ENCODE measurements around the gene TMEM201. TPM values are rescaled to one million over a fixed set of nuclear protein-coding genes. Genes with fewer than 3 reads are reported as not detected.

Gene TMEM201
- total RNA-seq, 1 donor from 2014 or later, result 6.8 TPM

DNA sequence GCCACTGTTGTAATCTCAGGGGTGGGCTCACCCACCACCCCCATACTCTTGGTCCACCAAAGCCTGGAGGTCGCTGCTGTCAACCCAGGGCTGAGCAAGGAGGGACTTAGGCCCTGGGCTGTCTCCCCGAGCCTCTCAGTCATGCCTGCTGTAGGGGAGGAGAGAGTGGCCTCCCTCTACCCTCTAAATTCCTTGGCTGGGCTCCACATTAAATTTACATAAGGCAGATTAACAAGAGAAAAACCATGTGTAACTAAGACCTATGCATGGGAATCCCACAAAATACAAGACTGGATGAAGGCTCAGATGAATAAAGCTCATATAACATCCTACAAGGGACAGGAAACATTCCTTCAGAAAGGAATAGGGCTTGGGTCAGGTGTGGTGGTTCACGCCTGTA is 61.1 kb downstream of the TMEM201 start:
- Histone ChIP-seq H3K9ac (ENCODE audit: low read depth in 1 of 3, low read length in 3 of 3) (no peak overlapping the region), H3K4me3 (ENCODE audit: low read length in 3 of 3) (no peak overlapping the region), H3K9me3 (ENCODE audit: control insufficient read depth in 3 of 3, low read length in 3 of 3) (no peaks in the 10 kb centered on the region), H3K36me3 (ENCODE audit: control insufficient read depth in 3 of 3, insufficient read depth in 3 of 3, low read length in 3 of 3) (no peaks in the 10 kb centered on the region), H3K27me3 (ENCODE audit: control insufficient read depth in 3 of 3, insufficient read depth in 3 of 3, low read length in 3 of 3) (peaks cover 31 to 62% (median 42%) of the 10 kb centered on the region in 3 donors), H3K4me1 (ENCODE audit: control insufficient read depth in 3 of 3, insufficient read depth in 3 of 3, low read length in 3 of 3) (peaks cover 2 to 6% (median 4%) of the 10 kb centered on the region in 3 donors), H3K27ac (ENCODE audit: low read depth, low read length) (no peak overlapping the region)

DNA sequence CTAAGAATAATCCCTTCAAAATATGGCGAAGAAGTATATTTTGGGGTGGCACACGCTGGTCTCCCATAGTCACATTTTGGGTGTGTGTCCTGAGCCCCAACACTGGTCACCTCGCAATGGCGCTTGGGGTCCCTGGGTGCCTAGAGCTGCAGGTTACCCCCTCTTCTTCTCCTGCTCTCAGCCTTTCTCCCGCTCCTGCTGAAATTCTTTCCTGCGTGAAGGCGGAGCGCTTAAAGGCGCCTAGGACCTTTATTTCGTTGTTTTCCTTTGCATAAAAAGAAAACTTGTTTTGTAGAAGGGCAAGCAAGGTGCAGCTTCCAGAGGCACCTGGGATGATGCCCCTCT is 62.5 kb downstream of the TMEM201 start:
- H3K27ac ChIP-seq (ENCODE audit: low read depth, low read length), result peak overlapping the region; percentile 30
- peaks cover 31 to 63% (median 42%) of the 10 kb centered on the region in 3 donors for H3K27me3 ChIP-seq (ENCODE audit: control insufficient read depth in 3 of 3, insufficient read depth in 3 of 3, low read length in 3 of 3)
- H3K9ac ChIP-seq (ENCODE audit: low read depth in 1 of 3, low read length in 3 of 3), result no peak overlapping the region
- no peaks in the 10 kb centered on the region for H3K9me3 ChIP-seq (ENCODE audit: control insufficient read depth in 3 of 3, low read length in 3 of 3)
- H3K4me1 ChIP-seq (ENCODE audit: control insufficient read depth in 3 of 3, insufficient read depth in 3 of 3, low read length in 3 of 3), result peaks cover 2 to 6% (median 4%) of the 10 kb centered on the region in 3 donors
- H3K4me3 ChIP-seq (ENCODE audit: low read length in 3 of 3), result peak overlapping the region in 2 of 3 donors; percentile 41 to 58
- no peaks in the 10 kb centered on the region for H3K36me3 ChIP-seq (ENCODE audit: control insufficient read depth in 3 of 3, insufficient read depth in 3 of 3, low read length in 3 of 3)

DNA sequence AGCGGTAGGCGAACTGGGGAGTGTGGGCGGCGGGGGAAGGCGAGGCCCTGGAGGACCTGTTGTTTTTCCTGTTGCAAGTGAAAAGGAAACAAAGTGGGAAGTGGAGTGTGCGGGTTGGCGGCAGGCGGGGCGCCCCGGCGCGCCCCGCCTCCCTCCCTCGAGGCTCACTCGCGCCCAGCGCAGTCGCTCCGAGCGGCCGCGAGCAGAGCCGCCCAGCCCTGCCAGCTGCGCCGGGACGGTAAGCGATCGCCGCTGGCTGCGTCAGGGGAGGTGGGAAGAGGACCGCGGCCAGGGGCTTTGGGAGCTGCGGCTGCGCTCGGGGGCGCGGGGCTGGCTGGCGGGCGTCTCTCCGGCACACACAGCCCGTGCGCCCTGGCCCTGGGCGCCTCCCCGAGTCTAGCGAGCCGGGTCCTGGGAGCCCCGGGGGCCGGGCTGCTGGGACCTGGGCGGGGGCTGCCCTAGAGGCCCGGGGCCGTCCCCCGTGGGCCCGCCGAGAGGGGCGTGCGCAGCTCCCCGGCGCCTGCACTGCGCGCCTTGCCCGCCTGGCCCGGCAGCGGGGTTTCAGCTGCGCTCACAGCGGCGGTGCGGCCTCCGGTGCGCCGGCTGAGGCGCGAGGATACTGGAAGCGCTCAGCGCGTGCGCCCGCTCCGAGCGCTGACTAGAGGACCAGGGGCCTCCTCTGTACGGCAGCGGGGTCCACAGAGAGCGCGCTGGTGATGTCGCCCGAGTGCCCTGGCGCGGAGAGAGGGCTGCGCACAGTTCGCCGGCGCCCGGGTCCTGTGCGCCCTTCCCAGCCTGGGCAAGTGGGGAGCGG is 63.1 kb downstream of the TMEM201 start, which contains the start of gene PIK3CD:
Gene PIK3CD, plus strand, starts transcription at position 167 of the 814 bp plus-strand sequence. CDS start 58,725 bp downstream, outside the sequence.
- Histone ChIP-seq H3K4me1 (ENCODE audit: control insufficient read depth in 3 of 3, insufficient read depth in 3 of 3, low read length in 3 of 3) (peaks cover 2 to 6% (median 4%) of the 10 kb centered on the region in 3 donors), H3K27me3 (ENCODE audit: control insufficient read depth in 3 of 3, insufficient read depth in 3 of 3, low read length in 3 of 3) (peaks cover 31 to 63% (median 42%) of the 10 kb centered on the region in 3 donors), H3K36me3 (ENCODE audit: control insufficient read depth in 3 of 3, insufficient read depth in 3 of 3, low read length in 3 of 3) (no peaks in the 10 kb centered on the region), H3K9me3 (ENCODE audit: control insufficient read depth in 3 of 3, low read length in 3 of 3) (no peaks in the 10 kb centered on the region), H3K27ac (ENCODE audit: low read depth, low read length) (peak within 1 kb of the TSS; percentile 30), H3K4me3 (ENCODE audit: low read length in 3 of 3) (peak within 1 kb of the TSS in 2 of 3 donors; percentile 58 to 60), H3K9ac (ENCODE audit: low read depth in 1 of 3, low read length in 3 of 3) (peak within 1 kb of the TSS in 1 of 3 donors; percentile 16)

DNA sequence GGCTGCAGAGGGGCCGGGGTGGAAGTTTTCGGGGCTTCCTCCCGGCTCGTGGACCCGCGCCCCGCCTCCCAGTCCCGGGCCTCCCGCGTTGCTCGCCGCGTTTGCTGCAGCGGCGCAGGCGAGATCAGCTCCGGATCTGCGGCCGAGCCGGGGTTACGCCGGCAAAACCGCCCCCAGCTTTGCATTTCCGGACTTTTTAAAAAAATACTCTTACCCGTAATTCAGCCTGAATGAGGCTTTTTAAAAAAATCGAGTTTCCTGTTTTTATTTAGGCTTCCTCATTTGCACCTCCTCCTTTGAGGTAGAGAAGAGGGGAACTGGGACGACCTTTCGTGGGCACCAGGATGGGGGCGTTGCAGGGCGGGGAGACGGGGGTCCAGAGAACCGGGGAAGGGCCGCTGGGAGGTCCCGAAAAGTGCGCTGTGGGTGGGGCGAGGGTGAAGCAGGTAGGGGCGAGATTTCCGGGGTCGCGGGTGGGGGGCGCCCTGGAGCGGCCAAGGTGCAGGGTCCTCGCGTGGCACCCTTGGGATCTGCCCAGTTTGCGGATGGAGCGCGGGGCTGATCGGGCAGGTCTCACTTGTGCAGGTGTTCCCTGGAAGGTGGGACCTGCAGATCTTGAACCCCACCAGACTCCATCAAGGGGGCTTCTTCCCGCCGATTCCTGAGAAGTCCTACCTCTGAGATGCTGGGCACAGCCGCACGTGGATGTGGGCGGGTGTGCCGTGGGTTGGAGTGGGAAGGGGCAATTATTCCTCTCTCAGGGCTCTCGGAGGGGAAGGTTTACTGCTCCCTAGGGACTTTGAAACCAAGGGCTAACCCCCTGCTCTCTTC is 63.9 kb downstream of the TMEM201 start:
- Histone ChIP-seq H3K9me3 (ENCODE audit: control insufficient read depth in 3 of 3, low read length in 3 of 3) (no peaks in the 10 kb centered on the region), H3K27ac (ENCODE audit: low read depth, low read length) (no peak overlapping the region), H3K4me3 (ENCODE audit: low read length in 3 of 3) (peak overlapping the region in 2 of 3 donors; percentile 58 to 60), H3K4me1 (ENCODE audit: control insufficient read depth in 3 of 3, insufficient read depth in 3 of 3, low read length in 3 of 3) (peaks cover 2 to 6% (median 4%) of the 10 kb centered on the region in 3 donors), H3K36me3 (ENCODE audit: control insufficient read depth in 3 of 3, insufficient read depth in 3 of 3, low read length in 3 of 3) (no peaks in the 10 kb centered on the region), H3K27me3 (ENCODE audit: control insufficient read depth in 3 of 3, insufficient read depth in 3 of 3, low read length in 3 of 3) (peaks cover 31 to 63% (median 42%) of the 10 kb centered on the region in 3 donors), H3K9ac (ENCODE audit: low read depth in 1 of 3, low read length in 3 of 3) (no peak overlapping the region)

DNA sequence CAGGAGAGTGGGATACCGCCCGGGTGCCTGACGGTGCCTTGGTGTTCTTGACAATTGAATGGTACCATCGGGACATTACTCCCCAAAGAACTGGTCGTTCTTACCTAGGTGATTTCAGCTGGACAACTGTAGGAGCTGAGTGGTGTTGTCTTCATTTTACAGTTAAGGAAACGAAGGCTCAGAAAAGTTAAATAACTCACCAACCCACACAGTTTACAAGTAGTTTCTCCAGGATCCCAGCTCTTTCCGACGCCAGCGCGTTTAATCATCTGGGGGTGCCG is 64.4 kb downstream of the TMEM201 start:
- Histone ChIP-seq H3K27ac (ENCODE audit: low read depth, low read length) (no peak overlapping the region), H3K9ac (ENCODE audit: low read depth in 1 of 3, low read length in 3 of 3) (no peak overlapping the region), H3K9me3 (ENCODE audit: control insufficient read depth in 3 of 3, low read length in 3 of 3) (no peaks in the 10 kb centered on the region), H3K36me3 (ENCODE audit: control insufficient read depth in 3 of 3, insufficient read depth in 3 of 3, low read length in 3 of 3) (no peaks in the 10 kb centered on the region), H3K4me3 (ENCODE audit: low read length in 3 of 3) (peak overlapping the region in 1 of 3 donors; percentile 14), H3K27me3 (ENCODE audit: control insufficient read depth in 3 of 3, insufficient read depth in 3 of 3, low read length in 3 of 3) (peaks cover 31 to 61% (median 42%) of the 10 kb centered on the region in 3 donors), H3K4me1 (ENCODE audit: control insufficient read depth in 3 of 3, insufficient read depth in 3 of 3, low read length in 3 of 3) (peaks cover 2 to 6% (median 4%) of the 10 kb centered on the region in 3 donors)

DNA sequence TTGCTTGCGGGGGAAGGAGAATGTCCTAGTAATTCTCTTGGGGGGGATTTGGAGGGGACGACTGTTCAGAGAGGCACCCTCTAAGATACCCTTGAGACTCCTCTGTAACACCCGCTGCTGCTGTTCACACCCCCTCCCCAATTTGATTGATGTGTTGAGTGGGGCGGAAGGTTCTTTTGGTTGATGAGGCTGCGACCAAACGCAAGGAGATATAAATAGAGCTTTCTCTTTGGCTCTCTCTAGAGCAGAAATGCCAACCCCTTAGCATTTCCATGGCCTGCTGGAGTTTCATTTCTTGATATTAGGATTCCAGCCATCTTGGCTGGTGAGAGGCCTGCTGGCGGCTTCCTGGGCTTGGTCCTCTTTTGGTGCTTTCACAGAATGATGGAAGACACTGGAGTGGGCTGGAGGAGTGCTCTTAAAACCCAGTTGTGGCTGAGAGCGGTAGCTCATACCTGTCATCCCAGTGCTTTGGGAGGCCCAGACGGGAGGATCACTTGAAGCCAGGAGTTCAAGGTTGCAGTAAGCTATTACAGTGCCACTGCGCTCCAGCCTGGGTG is 64.9 kb downstream of the TMEM201 start:
- no peak overlapping the region for H3K27ac ChIP-seq (ENCODE audit: low read depth, low read length)
- no peaks in the 10 kb centered on the region for H3K36me3 ChIP-seq (ENCODE audit: control insufficient read depth in 3 of 3, insufficient read depth in 3 of 3, low read length in 3 of 3)
- H3K4me1 ChIP-seq (ENCODE audit: control insufficient read depth in 3 of 3, insufficient read depth in 3 of 3, low read length in 3 of 3), result peaks cover 2 to 6% (median 4%) of the 10 kb centered on the region in 3 donors
- no peak overlapping the region for H3K4me3 ChIP-seq (ENCODE audit: low read length in 3 of 3)
- H3K9me3 ChIP-seq (ENCODE audit: control insufficient read depth in 3 of 3, low read length in 3 of 3), result no peaks in the 10 kb centered on the region
- no peak overlapping the region for H3K9ac ChIP-seq (ENCODE audit: low read depth in 1 of 3, low read length in 3 of 3)
- peaks cover 31 to 59% (median 42%) of the 10 kb centered on the region in 3 donors for H3K27me3 ChIP-seq (ENCODE audit: control insufficient read depth in 3 of 3, insufficient read depth in 3 of 3, low read length in 3 of 3)

DNA sequence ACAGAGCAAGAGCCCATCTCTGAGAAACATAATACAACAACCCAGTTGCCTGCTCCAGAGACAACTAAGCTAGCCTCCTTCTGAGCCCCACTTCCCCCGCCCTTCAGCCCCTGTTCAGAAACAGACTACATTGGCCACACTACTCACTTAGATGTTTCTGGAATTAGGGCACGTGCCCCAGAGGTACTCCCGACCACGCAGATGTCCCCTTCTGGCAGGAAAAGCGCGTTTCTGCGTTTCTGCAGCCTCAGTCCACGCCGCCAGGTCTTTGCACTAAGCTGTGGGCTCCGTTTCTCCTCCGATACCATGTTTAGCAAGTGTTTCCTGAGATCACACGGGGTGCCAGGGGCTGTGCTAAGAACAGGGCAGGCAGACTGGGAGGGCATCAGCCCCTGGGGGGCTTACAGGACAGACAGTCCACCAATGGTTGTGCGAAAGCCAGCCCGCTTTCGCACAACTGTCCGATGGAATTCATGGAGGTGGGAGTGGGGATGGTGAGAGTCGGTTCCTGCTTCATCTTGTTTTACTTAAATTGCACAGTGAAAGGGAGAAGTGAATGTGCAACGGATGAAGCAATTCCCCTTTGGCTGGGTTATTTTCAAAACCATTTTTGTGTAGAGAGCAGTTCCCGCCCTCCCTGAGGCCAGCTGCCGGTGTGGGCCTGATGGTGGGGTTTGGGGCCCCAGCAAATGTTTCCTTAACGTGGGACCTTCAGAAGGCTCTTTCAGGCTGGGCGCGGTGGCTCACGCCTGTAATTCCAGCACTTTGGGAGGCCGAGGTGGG is 65.5 kb downstream of the TMEM201 start:
- H3K27ac ChIP-seq (ENCODE audit: low read depth, low read length), result peak overlapping the region; percentile 30
- H3K27me3 ChIP-seq (ENCODE audit: control insufficient read depth in 3 of 3, insufficient read depth in 3 of 3, low read length in 3 of 3), result peaks cover 31 to 56% (median 45%) of the 10 kb centered on the region in 3 donors
- H3K36me3 ChIP-seq (ENCODE audit: control insufficient read depth in 3 of 3, insufficient read depth in 3 of 3, low read length in 3 of 3), result no peaks in the 10 kb centered on the region
- H3K4me3 ChIP-seq (ENCODE audit: low read length in 3 of 3), result no peak overlapping the region
- no peaks in the 10 kb centered on the region for H3K9me3 ChIP-seq (ENCODE audit: control insufficient read depth in 3 of 3, low read length in 3 of 3)
- H3K4me1 ChIP-seq (ENCODE audit: control insufficient read depth in 3 of 3, insufficient read depth in 3 of 3, low read length in 3 of 3), result peaks cover 2 to 6% (median 4%) of the 10 kb centered on the region in 3 donors
- no peak overlapping the region for H3K9ac ChIP-seq (ENCODE audit: low read depth in 1 of 3, low read length in 3 of 3)

DNA sequence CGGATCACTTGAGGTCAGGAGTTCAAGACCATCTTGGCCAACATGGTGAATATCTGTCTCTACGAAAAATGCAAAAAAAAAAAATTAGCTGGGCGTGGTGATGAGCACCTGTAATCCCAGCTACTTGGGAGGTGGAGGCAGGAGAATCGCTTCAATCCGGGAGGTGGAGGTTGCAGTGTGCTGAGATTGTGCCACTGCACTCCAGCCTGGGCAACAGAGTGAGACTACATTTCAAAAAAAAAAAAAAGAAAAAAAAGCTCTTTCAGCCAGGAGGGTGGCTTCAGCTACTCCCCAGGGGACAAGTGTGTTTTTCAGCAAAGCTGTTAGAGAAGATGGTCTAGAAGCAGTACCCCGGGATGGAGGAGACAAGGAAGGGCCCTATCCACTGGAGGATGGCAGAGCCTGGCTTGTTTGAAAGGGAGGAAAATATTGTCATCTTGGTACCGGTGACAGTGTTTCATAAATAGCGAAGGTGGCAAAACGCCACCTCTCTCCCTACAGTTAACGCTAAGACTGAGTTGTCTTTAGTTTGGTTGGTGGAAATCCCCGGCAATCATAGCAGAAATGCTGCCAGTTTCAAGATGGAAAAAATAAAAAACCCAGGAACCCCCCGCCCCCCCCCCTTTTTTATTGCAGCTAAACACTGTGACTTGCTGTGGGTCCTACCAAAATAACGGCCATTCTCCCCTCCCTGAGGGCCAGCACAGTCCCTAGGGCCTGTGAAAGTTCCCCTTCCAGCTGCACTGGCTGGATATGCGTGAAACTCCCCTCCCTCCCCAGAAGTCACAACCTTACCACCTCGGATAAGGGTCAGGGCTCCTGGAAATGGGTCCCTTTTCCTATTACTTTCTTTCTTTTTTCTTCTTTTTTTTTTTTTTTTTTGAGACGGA is 66.4 kb downstream of the TMEM201 start:
- Histone ChIP-seq H3K27me3 (ENCODE audit: control insufficient read depth in 3 of 3, insufficient read depth in 3 of 3, low read length in 3 of 3) (peaks cover 27 to 47% (median 37%) of the 10 kb centered on the region in 3 donors), H3K36me3 (ENCODE audit: control insufficient read depth in 3 of 3, insufficient read depth in 3 of 3, low read length in 3 of 3) (no peaks in the 10 kb centered on the region), H3K9ac (ENCODE audit: low read depth in 1 of 3, low read length in 3 of 3) (no peak overlapping the region), H3K4me1 (ENCODE audit: control insufficient read depth in 3 of 3, insufficient read depth in 3 of 3, low read length in 3 of 3) (peaks cover 2 to 6% (median 4%) of the 10 kb centered on the region in 3 donors), H3K4me3 (ENCODE audit: low read length in 3 of 3) (no peak overlapping the region), H3K27ac (ENCODE audit: low read depth, low read length) (no peak overlapping the region), H3K9me3 (ENCODE audit: control insufficient read depth in 3 of 3, low read length in 3 of 3) (no peaks in the 10 kb centered on the region)

All from skeletal muscle tissue (tissue), 4 donors.